HG02870 (cell line): ENCODE results near the gene DDO.
"Not testable (repeated sequence)": the region's sequence is repeated elsewhere in the genome, so short reads cannot be mapped to it uniquely, and the experiment has no call there.

ENCODE experiments used
- ATAC-seq: cut with Tn5 transposase; IDR thresholded peaks from one replicate; pipeline ENCODE4 v1.9.1; 2021; ENCODE audit warnings: mild to moderate bottlenecking, moderate library complexity; ENCODE audit not compliant: unreplicated experiment

DDO gene

DNA sequence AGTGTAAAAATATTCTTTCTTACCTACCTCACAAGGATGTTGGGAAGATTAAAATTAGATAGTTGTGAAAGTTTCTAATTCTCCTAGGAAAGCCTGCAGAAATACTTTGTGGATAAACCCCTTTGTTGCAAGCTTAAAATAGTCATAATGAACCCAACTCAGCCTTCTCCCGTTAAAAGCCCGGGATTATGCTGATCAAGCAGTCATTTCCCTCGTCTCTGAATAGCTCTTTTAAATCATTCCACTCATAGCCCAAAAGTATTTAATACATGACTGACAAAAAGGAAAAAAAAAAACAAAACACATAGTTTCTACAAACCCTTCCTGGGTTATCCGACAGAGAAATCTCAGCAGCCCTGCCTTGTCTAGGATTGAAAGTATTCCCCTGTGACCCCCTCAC is 46.3 kb downstream of the DDO start:
- no peak for ATAC-seq

DNA sequence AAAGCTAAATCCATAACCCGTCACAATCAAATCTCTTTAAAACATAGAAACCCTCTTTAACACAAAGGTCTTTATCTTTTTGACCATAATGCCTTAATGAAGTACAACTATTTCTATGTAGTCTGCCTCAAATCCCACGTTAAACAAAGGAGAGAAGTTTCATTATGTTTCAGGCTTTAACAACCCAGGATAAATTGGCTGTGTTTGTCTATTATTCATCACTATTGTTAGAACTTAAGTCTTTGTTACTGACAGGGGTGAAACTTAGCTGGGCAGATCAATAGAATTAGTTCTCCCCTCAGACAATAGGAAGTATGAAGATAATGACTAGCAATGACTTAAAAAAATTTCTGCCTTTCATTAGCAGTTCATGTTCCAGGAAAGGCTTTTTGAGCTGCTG is 47.1 kb downstream of the DDO start:
- no peak for ATAC-seq

DNA sequence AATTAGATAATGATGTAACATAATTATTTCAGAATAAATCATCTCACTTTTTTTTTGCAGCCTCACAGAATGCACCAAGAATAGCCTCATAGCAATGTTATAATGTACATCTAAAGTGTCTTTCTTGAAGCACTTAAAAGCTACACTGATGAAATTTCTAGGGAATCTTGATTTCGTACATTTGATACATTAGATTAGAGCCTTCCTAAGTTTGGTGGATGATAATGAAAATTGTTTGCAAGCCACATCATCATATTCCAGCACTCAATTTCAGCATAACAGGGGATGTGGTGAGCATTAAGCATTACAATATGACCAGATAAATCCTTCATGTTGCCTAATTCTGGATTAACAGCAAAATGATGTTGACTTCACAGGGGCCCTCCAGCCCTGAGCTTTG is 47.5 kb downstream of the DDO start:
- ATAC-seq, result no peak

DNA sequence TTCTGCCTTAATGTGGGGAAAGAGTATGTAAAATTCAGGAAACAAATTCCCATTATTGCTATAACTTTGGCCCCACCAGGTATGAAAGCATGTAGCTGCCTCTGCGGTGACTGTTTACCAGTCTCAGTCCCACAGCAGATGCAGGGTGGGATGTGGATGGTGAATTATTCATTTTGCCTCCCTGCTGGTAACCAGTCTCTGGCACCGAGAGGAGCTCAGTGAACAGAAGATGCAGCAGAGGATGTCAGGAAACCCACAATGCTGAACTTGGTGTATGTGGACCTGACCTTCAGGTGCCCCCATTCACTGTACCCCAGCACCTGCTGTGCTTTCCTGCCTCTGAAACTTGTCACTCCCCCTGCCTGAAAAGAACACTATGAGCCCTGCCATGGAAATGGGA is 48.4 kb downstream of the DDO start:
- no peak for ATAC-seq

DNA sequence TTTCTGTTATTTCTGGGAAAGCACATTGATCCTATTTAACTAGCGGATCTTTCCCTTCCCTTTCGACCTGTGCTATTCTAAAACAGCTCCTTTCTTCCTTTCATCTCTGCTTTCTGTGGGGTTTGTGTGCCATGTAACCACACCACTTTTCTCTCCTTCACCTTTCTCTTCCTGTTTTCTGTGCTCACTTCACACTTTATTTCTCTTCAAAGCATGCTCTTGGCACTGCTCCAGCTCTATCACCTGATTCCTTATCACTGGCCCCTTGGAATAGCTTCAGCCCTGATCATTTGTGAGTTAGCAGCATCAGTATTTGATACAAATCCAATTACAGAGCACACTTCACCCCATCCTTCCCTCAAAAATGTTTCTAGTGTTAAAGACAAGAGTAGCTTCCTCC is 49.1 kb downstream of the DDO start:
- no peak for ATAC-seq

DNA sequence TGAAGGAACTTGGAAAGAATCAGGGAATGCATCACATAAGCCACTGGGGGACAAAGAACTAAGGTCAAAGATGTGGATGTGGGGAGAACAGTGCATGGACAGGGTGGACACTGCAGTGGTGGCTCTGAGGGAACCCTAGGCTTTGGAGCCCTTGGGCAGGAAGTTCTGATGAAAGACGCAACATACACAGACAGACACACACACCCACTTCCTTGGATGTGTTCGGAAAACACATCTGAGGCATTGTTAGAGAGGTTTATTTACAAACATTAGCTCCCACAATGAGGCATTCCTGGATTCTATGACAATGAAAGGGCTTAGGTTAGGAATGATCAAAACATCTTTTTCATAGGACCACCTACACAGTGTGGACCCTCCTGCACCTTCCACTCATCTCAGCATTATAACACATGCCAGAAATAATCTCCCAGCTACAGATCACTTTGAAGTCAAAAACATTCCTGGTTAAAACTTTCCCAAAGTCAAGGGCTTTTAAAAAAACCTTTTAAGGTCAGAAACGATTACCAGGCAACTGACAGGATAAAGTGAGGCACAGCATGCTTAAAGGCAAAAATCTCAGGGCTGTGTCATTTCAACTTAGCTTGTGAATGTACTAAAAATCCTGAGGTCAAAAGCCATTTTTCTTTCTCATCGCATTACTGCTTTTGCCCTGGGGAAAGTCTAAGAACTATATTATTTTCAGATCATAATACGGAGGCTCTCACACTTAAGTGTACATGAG is 50.8 kb downstream of the DDO start:
- ATAC-seq, result no peak

DNA sequence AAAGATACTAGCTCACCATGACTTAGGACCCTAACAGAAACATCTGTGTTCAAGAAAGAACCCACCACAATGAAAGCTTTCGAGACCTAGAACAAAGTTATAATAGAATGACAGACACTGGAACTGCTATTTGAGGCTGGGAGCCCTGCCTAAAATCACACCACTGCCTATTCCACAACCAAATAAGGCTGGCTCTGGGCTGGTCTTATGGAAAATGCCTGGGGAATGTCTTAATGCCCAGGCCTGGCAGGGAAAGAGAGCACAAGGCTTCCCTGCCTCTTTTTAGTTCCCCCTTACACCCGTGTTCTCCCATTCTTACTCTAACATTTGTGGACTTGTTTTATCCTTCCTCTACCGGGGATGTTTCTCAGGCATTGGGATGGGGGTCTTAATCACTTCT is 51.6 kb downstream of the DDO start:
- no peak for ATAC-seq

DNA sequence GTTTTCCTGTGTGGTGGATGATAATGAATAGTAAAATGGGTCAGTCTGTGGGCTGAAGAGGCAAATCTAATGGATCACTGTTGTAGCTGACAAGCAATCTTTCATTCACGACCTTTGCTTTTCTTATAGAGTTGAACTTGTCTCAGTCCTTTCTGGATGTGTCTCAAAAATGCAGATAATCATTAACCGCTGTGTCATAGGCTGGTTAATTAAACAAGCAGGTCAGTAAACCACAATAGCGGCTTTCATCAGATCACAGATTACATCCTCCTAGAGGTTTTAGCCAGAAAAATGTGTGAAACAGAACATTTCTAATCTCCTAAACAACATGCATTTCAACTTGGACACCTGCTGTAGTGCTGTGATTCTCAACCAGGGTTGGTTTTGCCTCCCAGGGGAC is 54.7 kb downstream of the DDO start:
- no peak for ATAC-seq

DNA sequence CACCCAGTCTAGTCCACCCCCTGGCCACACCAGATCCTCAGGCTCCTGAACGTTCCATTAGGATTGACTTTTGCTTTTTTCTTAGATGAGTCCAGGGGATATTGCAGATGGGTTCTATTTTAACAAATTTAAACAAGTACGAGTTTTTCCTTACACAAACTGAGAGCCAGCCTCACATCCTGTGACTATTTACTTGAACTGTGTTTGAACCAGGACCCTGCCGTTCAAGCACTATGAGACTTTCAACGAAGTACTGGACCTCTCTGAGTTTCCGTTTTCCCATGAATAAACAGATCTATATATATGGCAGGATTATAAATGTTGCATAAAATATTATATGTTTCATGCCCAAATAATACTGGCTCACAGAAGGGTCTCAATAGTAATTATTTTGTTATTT is 55.8 kb downstream of the DDO start:
- no peak for ATAC-seq

DNA sequence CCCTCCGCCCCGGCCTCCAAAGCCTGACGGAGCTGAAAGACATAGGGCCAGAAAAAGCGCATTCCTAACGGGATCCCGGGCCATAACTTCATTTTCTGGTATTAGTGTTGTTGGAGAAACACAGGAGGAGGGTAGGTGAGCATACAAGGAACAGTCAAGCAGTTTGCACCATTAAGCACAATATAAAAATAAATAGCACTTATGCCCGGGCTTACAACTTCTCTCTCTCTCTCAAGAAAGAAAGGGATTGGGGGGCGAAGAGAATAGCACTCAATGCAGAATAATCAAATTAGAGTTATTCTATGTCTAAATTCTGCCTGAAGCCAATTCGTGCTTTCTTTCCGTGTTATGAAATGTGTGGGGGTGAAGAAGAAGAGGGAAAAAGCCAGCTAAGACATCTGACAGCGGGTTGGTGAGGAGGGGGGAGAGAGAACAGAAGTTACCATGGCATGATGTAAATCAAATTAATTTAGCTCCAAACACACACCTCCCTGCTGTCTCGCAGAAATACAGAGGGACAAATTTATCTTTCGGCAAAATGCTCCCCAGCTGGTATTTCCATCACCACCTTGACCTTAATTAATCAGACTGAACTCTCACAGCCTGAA is 56.7 kb downstream of the DDO start:
- ATAC-seq, result no peak

DNA sequence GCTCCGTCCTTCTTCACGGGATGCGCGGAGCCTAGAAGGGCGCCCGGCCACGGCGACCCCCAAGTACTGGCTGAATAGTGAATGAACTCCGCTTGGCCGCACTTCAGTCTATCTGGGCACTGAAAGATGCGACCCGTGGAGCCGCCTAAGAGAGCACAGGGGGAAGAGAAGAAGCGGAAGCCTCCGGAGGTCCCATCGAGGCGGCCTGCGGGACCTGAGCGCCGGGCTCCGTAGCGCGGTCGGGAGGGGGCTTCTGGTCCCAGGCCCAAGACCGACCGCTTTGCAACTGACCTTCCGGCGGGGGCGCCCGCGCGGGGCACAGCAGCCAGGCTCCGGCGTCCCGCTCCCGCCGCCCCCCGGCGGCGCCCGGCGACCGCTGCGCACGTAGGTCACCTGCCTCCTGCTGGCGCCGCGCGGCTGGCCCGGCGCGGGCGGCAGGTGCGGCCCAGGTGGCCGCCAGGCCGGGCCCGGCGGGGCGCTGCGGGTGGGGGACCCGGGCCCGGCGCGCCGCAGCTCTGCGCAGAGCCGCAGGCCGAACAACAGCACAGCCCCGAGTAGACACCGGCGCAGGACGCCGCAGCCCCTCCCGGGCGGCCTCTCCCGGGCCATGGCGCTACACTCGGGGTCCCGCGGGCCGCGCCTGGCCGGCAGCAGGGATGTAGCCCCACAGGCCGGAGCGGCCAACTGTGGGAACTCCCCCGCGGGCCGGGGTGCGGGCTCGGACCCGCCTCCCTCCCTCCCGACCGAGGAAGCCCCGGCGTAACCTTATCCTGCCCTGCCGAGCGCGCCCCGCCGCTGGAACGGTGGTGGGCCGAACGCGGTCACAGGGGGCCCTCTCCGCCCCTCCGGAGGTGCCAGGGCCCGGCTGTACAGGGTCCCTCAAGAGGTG is 57.5 kb downstream of the DDO start, which contains the start of gene METTL24:
TSS of gene METTL24 (minus strand) at position 686 of the 889 bp plus-strand sequence. CDS start at position 609, 77 bp downstream.
- ATAC-seq, result no peak

DNA sequence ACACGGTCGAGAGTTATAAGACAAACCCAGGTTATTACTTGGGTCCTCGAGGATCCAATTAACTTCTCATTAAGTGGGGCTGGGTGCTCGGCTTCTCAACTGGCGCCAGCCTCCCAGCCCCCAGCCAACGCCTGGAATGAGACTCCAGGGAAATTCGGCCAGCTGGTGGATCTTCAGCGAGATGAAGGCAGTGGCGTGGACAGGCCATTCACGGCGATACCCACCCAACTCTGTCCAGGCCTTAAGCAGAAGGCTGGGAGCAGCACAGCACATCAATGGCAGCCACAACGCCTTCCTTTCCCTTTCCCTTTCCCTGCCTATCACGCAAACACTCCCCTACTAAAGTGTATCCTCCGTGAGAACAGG is 58.1 kb downstream of the DDO start:
- no peak for ATAC-seq

DNA sequence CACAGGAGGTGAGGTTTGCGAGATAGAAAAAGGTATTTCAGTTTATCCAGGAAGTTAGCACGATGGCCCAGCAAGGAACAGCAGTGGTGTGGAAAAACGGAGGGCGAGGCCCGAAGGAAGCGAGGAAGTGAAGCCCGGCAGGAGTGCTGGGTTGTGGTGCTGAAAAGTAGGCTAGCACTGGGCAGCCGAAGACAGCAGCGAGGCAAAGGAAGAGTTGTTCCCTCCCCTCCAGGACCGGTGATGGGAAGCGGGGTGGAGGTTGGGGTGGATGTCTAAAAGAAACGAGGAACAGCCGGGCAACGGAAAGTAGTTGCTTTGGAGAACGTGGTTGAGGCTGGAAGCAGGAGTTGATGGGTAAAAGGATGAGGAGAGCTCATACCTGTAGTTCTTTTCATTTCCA is 58.6 kb downstream of the DDO start:
- ATAC-seq, result no peak

DNA sequence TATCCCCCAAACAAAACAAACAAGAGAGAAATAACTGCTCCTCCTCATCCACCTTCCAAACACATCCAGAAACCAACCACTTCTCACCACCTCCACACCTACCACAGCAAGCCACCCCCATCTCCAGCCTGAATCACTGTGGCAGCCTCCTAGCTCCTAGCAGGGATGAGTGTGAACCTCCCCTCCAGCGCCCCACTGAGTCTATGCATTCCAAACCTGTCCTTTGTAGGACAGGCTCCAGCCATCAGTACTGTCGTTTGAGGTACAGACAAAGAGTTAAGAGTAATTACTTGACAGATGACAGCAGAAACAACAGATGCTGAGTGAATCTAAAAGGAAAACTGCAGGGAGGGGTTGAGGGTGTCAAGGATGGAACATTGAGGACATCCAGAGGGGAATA is 59.6 kb downstream of the DDO start:
- no peak for ATAC-seq

DNA sequence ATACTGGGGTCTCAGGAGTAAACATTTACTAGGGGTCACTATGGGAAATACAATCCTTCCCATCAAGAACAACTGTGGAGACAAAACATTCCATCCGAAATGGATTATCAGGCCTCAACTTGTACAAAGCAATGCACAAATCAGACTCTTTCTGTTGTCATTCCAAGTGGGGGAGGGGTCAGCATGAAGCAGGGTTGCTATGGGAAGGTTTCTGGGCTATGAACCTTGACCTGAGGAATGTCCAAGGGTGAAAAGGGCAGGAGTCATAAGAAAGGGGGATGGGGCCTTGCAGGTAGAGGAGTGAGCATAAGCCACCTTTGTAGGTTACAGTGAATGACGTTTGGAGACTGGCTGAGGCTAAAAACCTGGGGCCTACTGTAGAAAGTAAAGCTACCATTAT is 60.4 kb downstream of the DDO start:
- no peak for ATAC-seq

DNA sequence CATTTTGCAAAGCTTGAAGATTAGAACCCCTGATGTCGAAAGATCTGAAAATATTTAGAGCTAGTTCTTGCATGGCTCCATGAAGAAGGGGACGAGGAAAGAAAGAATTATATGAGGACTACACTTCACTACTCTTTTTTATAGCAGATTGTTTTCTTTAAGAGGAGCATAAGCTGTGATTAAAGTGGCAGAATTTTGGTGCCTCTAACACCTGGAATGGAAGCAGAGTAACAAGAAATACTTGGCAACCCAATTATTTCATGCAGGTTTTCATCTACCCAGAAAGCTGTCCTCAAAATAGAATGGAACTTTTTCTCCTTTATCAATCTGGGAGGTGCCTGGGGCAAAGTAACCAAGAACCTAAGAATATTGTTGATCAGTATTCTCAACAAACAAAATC is 61.2 kb downstream of the DDO start:
- no peak for ATAC-seq

DNA sequence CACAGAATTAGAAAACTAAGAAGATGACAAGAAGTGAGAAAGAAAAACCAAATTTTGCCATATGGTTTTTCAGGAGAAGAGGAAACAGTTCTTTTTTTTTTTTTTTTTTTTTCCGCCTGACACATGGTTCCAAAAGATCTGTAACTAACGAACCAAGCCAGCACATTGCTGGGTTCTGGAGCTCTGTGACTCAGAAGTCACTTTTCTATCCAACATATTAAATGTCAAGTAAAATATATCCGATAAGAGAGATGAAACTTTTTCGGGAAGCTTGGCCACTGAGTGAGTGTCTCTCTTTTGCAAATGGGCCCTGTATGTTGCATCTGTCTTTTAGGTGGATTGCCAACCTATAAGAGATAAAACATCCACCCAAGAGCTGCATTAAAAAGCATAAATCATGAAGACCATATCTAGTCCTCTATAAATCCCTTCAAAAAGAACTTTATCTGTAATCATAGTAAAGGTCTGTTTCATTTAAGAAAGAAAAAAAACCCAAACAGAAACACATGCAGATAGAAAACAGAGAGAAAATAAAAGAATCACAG is 61.8 kb downstream of the DDO start:
- ATAC-seq, result no peak

DNA sequence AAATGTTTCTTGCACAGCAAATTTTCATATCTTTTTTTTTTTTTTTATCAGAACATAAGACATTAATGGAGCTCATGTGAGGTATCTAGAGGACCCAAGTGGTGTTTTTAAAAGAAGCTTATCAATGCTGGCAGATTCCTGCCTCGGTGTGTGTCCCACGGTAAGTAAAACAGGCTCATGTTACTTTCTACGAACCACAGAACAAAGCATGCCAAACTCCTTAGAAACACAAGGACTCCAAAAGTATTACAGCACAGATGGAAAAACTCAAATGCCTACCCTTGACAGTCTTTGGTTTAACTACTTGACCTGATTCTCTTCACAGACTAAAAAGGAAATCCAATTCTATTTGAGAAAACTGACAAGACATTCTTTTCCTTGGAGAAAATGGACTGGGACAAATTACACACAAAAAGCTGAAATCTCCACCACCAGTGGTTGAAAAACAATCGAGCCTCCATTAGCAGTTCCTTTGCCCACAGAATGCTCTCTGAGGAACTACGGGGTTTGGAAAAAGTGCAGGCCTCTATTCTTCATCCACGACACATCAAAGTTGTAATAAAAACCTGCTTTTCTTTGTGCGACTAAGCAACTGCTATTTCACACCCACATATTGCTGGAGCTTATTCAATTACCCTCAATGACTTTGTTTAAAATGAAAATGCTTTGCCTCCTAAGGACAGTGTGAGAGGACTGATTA is 62.7 kb downstream of the DDO start:
- no peak for ATAC-seq

DNA sequence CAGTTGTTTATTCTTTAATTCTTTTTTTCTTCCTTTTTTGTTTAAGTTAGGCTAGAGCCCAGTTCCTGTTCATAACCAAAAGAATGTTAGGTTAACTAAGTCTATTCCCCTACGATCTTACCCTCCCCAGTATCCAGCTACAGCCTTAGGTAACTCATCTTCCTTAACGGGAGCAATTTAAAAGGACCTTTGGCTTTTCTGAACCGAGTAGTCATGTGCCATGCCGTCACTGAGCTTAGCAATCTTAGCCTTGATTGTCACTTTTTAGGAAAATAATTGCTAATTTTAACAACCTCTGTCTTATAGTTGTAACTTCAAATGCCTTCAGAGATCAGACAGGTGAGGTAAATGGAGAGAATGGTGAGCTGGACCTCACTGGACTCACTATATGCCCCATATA is 63.4 kb downstream of the DDO start:
- ATAC-seq, result no peak

DNA sequence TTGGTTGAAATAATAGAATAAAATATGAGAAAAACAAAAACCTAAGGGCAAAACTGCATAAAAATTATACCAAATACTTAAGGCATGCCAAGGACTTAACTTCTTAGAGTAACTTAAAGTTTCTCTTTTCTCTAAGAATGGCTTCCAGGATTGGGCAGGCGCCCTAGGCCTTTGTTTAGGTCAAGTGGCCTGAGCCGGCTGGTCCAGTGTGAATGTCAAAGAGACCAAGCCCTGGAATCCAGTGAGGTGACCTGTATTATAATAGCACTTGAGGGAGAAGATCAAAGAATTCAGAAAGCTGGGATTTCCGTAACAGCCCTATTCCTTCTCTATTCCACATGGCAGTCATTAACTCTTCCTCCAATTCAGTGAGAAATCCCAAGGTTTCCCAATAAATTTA is 63.8 kb downstream of the DDO start:
- no peak for ATAC-seq

DNA sequence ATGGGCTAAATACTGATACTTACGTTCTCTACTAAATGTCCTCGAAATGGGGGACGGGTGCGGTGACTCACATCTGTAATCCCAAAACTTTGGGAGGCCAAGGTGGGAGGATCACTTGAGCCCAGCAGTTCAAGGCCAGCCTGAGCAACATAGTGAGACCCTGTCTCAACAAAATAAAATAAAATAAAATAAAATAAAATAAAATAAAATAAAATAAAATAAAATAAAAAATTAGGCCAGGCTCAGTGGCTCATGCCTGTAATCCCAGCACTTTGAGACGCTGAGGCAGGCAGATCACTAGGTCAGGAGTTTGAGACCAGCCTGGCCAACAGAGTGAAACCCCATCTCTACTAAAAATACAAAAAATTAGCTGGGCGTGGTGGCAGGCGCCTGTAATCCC is 64.8 kb downstream of the DDO start:
- not testable (repeated sequence) for ATAC-seq
